Kidney tubule cell (primary cell): ENCODE results near the gene DNASE1L3.

Experiments
- DNase-seq: peaks from one replicate; pipeline ENCODE4 v3.0.0-alpha.2; 2018; ENCODE audit warnings: low spot score

Gene DNASE1L3

GRCh38 chr3:58200121-58200709, 10.6 kb downstream of the DNASE1L3 start:
- no peak for DNase-seq

- DNase-seq, result no peak
These were observed 12.0 kb downstream of the DNASE1L3 start for GRCh38 chr3:58198804-58199203.

GRCh38 chr3:58198362-58198761, 12.4 kb downstream of the DNASE1L3 start:
- no peak for DNase-seq

- DNase-seq, result no peak
These were observed 13.2 kb downstream of the DNASE1L3 start for GRCh38 chr3:58197588-58197987.

GRCh38 chr3:58193682-58194407, 16.9 kb downstream of the DNASE1L3 start:
- DNase-seq, result no peak

GRCh38 chr3:58192069-58192468, 18.7 kb downstream of the DNASE1L3 start:
- DNase-seq, result no peak

- no peak for DNase-seq
These were observed 19.3 kb downstream of the DNASE1L3 start for GRCh38 chr3:58191361-58191991.

- DNase-seq, result no peak
These were observed 19.9 kb downstream of the DNASE1L3 start for GRCh38 chr3:58190882-58191281.

- no peak for DNase-seq
These were observed 20.5 kb downstream of the DNASE1L3 start for GRCh38 chr3:58190291-58190690.

- no peak for DNase-seq
These were observed 21.1 kb downstream of the DNASE1L3 start for GRCh38 chr3:58189691-58190090.

GRCh38 chr3:58188921-58189451, 21.8 kb downstream of the DNASE1L3 start:
- DNase-seq, result no peak

GRCh38 chr3:58188173-58188564, 22.6 kb downstream of the DNASE1L3 start:
- DNase-seq, result peak; percentile 50

GRCh38 chr3:58184982-58185360, 25.8 kb downstream of the DNASE1L3 start:
- no peak for DNase-seq

- DNase-seq, result no peak
These were observed 26.3 kb downstream of the DNASE1L3 start for GRCh38 chr3:58184309-58184981.

GRCh38 chr3:58183891-58184290, 26.9 kb downstream of the DNASE1L3 start:
- no peak for DNase-seq

GRCh38 chr3:58183221-58183620, 27.6 kb downstream of the DNASE1L3 start:
- DNase-seq, result no peak

GRCh38 chr3:58180940-58181587, 29.7 kb downstream of the DNASE1L3 start:
- DNase-seq, result peak; percentile 91

- no peak for DNase-seq
These were observed 30.5 kb downstream of the DNASE1L3 start for GRCh38 chr3:58180099-58180880.

GRCh38 chr3:58179235-58180098, 31.3 kb downstream of the DNASE1L3 start:
- DNase-seq, result no peak

- DNase-seq, result no peak
These were observed 32.1 kb downstream of the DNASE1L3 start for GRCh38 chr3:58178528-58179234.
